Thyroid gland (tissue), 4 donors: ENCODE data around the gene SUPT16H. TPM values are rescaled to one million over a fixed set of nuclear protein-coding genes. Genes with fewer than 3 reads are reported as not detected.

Experiments
- DNase-seq, 2 donors: peaks; one replicate each; pipeline ENCODE4 v3.0.0-alpha.2; 2019
- H3K27ac ChIP-seq, 3 donors: fragments of 200-600 bp; sonication (generic); 1 replicate in 2 of 3; 2 replicates in 1 of 3; pipeline ENCODE4 v1.5.1; 2016 to 2019; ENCODE audit warnings: mild to moderate bottlenecking in 1 of 3, moderate library complexity in 1 of 3
- H3K27me3 ChIP-seq: fragments of 200-600 bp; sonication (generic); one replicate; pipeline ENCODE4 v1.5.1; 2019
- H3K36me3 ChIP-seq, 2 donors: fragments of 200-600 bp; sonication (generic); one replicate each; pipeline ENCODE4 v1.5.1; 2016 to 2019
- H3K4me1 ChIP-seq, 2 donors: fragments of 200-600 bp; sonication (generic); one replicate each; pipeline ENCODE4 v1.5.1; 2017 to 2019
- H3K4me3 ChIP-seq, 3 donors: fragments of 200-600 bp; sonication (generic); replicated peaks in 1 of 3; 1 replicate in 2 of 3; 2 replicates in 1 of 3; pipeline ENCODE4 v1.5.1; 2016; ENCODE audit warnings: mild to moderate bottlenecking in 1 of 3
- H3K9me3 ChIP-seq: fragments of 200-600 bp; sonication (generic); one replicate; pipeline ENCODE4 v1.5.1; 2017
- CTCF ChIP-seq, 6 experiments: fragments of 200-600 bp in 3 of 6; fragments of 450-650 bp in 3 of 6; sonication (generic) in 3 of 6; IDR thresholded peaks; one replicate each; pipeline ENCODE4 v1.5.1; 2016 to 2019; ENCODE audit warnings: antibody characterized with exemption in 6 of 6, mild to moderate bottlenecking in 2 of 6, inconsistent platforms in 1 of 6, moderate library complexity in 1 of 6
- POLR2A ChIP-seq, 2 donors: fragments of 450-650 bp; IDR thresholded peaks; one replicate each; pipeline ENCODE4 v1.6.1; 2017; ENCODE audit warnings: antibody characterized with exemption in 2 of 2, mild to moderate bottlenecking in 2 of 2, moderate library complexity in 1 of 2
- WGBS, 2 donors: methylation state at CpG; one replicate each; pipeline ENCODE4 v1.1.5; 2017; 5-methylcytosine and 5-hydroxymethylcytosine counted together
- intact Hi-C: fragments of 100-400 bp; cut with DNase I; formaldehyde crosslinking; loops from one replicate; pipeline ENCODE4 v1.15.1; 2023
- total RNA-seq, 4 donors: library from RNA; depleted of rRNA; stranded (reverse); fragments of >200 nt; gene quantifications; one replicate each; pipeline ENCODE4 v1.2.3, GENCODE V29; 2016

Gene SUPT16H
- 10 to 100 TPM; 58.4 to 87.0 (median 69.9) TPM for total RNA-seq

DNA sequence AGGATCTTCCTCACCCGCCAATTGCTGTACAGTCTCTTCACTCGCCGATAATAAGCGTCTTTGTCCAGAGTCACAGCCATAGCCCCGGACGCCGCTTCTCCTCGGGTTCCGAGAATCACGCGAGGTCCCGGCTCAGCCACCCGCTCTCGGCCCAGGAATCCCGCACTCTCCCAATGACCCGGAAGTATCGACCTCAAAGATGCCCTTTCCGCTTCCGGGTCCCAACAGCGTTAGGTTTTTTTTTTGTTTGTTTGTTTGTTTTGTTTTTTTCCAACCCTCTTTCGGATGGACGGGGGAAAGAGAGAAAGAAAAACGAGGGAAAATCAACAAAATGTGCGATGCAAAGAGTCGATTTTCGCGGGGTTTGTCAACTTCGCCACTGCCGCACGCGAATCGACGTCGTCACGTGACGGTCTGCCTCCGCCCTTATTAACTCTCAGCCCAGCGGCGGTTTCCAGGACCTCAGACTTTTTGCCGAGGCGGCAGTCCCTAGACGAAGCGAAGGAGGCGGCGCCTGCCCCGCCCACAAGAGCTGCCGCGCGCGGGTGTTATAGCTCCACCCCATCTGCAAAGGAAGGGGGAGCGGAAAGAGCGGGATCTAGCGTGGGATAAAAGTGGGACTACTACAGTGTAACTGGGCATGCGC lies at the start of gene SUPT16H:
Gene SUPT16H, minus strand, starts transcription at position 172 of the 646 bp plus-strand sequence. Its CDS starts 92 bp downstream, at position 80.
- Histone ChIP-seq H3K27ac (peak within 1 kb of the TSS; percentile 62 to 88 (median 78)), H3K4me1 (peaks cover 13 to 17% of the 10 kb centered on the region in 2 donors), H3K9me3 (no peaks in the 10 kb centered on the region), H3K27me3 (no peaks in the 10 kb centered on the region), H3K36me3 (peaks cover 0 to 19% of the 10 kb centered on the region in 2 donors), H3K4me3 (peak within 1 kb of the TSS; percentile 12 to 75 (median 60))
- TF ChIP-seq CTCF (IDR thresholded peaks at IDR 0.05) = peak in 1 of 6 experiments; percentile 11
- TF ChIP-seq POLR2A (IDR thresholded peaks at IDR 0.05) = peak in 1 of 2 donors; percentile 52
- intact Hi-C loops = loop anchor here (10.0 kb wide), 1 partner anchor 119 kb away; the partner anchor contains the start of gene HNRNPC
- WGBS, 2 donors = 0 to 1% methylated on average over 53 to 54 of the region's 54 CpGs
- peak; percentile 97 for DNase-seq

DNA sequence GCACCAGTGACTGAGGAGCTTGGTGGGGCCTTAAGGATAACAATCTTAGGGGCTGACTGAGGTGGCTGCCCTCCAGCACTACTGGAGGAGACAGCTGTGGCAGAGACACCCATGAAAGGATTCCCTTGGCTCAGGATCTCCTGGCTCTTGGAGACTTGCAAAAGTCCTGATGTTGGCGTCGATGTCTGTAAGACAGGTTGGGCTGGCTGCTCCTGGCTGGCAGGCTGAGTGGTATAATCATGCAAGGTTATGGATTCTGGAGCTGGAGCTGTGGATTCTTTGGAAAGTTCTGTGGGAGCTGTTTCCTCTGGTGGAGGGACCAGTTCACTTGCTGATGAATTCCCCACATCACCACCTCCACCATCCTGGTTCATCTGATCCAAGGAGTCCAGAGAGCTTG lies 47.3 kb upstream of the SUPT16H start:
- 100% methylated on average over 2 of the region's 2 CpGs for WGBS, 2 donors
- no peak for DNase-seq
- H3K4me1 ChIP-seq = peaks cover 7 to 8% of the 10 kb centered on the region in 2 donors
- no peaks in the 10 kb centered on the region for H3K9me3 ChIP-seq
- H3K36me3 ChIP-seq = peaks cover 23 to 36% of the 10 kb centered on the region in 2 donors
- H3K4me3 ChIP-seq = no peak overlapping the region
- no peaks in the 10 kb centered on the region for H3K27me3 ChIP-seq
- no peak overlapping the region for H3K27ac ChIP-seq
- TF ChIP-seq CTCF (IDR thresholded peaks at IDR 0.05) = no peak
- no peak for TF ChIP-seq POLR2A (IDR thresholded peaks at IDR 0.05)
- intact Hi-C loops = no loop called here

GRCh38 chr14:21428930-21429329 lies 45.1 kb upstream of the SUPT16H start:
- no peaks in the 10 kb centered on the region for H3K4me1 ChIP-seq
- H3K27ac ChIP-seq = no peak overlapping the region
- no peak overlapping the region for H3K4me3 ChIP-seq
- DNase-seq = no peak
- H3K9me3 ChIP-seq = no peaks in the 10 kb centered on the region
- intact Hi-C loops = loop anchor here (10.0 kb wide), 1 partner anchor 64 kb away; no protein-coding TSS in a partner anchor
- peaks cover 45 to 53% of the 10 kb centered on the region in 2 donors for H3K36me3 ChIP-seq
- no peaks in the 10 kb centered on the region for H3K27me3 ChIP-seq
- TF ChIP-seq CTCF (IDR thresholded peaks at IDR 0.05) = no peak
- no peak for TF ChIP-seq POLR2A (IDR thresholded peaks at IDR 0.05)
- WGBS, 2 donors = 93 to 94% methylated on average over 4 of the region's 4 CpGs

GRCh38 chr14:21426692-21427091 lies 42.9 kb upstream of the SUPT16H start:
- no peak for TF ChIP-seq POLR2A (IDR thresholded peaks at IDR 0.05)
- no peak for TF ChIP-seq CTCF (IDR thresholded peaks at IDR 0.05)
- no peaks in the 10 kb centered on the region for H3K27me3 ChIP-seq
- no peaks in the 10 kb centered on the region for H3K9me3 ChIP-seq
- peaks cover 65 to 71% of the 10 kb centered on the region in 2 donors for H3K36me3 ChIP-seq
- no peak for DNase-seq
- no peak overlapping the region for H3K4me3 ChIP-seq
- intact Hi-C loops = loop anchor here (10.0 kb wide), 1 partner anchor 62 kb away; no protein-coding TSS in a partner anchor
- H3K4me1 ChIP-seq = no peaks in the 10 kb centered on the region
- H3K27ac ChIP-seq = no peak overlapping the region
- WGBS, 2 donors = 95 to 97% methylated on average over 1 of the region's 1 CpG

- H3K36me3 ChIP-seq = peaks cover 49 to 72% of the 10 kb centered on the region in 2 donors
These were observed 35.7 kb upstream of the SUPT16H start for GRCh38 chr14:21419528-21419927.

More at GRCh38 chr14:21419528-21419927, 35.7 kb upstream of the SUPT16H start:
- H3K27ac ChIP-seq = no peak overlapping the region
- no peak for DNase-seq
- H3K4me3 ChIP-seq = no peak overlapping the region
- no peaks in the 10 kb centered on the region for H3K4me1 ChIP-seq
- WGBS, 2 donors = 86 to 90% methylated on average over 5 of the region's 5 CpGs
- TF ChIP-seq POLR2A (IDR thresholded peaks at IDR 0.05) (no peak), CTCF (IDR thresholded peaks at IDR 0.05) (no peak)
- H3K27me3 ChIP-seq = no peaks in the 10 kb centered on the region
- intact Hi-C loops = no loop called here
- H3K9me3 ChIP-seq = no peaks in the 10 kb centered on the region
